ENCODE measurements around the gene C14orf39.

The C14orf39 gene, protein sequence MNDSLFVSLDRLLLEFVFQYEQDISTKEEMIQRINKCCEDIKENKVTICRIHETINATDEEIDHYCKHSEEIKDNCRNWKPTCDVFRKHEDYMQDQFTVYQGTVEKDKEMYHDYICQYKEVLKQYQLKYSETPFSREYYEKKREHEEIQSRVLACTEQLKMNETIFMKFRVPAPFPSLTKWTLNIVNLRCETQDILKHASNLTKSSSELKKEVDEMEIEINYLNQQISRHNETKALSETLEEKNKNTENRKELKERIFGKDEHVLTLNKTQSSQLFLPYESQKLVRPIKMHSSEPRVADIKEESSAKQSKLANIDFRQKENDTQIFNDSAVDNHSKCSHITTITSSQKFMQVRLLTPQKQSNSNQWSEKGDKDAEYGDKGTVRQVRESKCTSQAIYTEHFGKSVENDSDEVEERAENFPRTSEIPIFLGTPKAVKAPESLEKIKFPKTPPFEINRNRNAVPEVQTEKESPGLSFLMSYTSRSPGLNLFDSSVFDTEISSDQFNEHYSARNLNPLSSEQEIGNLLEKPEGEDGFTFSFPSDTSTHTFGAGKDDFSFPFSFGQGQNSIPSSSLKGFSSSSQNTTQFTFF

GRCh38 chr14:60485598-60486251 is at the start of gene C14orf39:
Gene C14orf39 (minus strand): TSS chr14:60486063. CDS start chr14:60485078, 985 bp downstream.
- no peak for DNase-seq (ENCODE audit: low read depth in 2 of 2)

GRCh38 chr14:60532442-60532841 is 46.6 kb upstream of the C14orf39 start:
- no peak for DNase-seq (ENCODE audit: low read depth in 2 of 2)

DNA sequence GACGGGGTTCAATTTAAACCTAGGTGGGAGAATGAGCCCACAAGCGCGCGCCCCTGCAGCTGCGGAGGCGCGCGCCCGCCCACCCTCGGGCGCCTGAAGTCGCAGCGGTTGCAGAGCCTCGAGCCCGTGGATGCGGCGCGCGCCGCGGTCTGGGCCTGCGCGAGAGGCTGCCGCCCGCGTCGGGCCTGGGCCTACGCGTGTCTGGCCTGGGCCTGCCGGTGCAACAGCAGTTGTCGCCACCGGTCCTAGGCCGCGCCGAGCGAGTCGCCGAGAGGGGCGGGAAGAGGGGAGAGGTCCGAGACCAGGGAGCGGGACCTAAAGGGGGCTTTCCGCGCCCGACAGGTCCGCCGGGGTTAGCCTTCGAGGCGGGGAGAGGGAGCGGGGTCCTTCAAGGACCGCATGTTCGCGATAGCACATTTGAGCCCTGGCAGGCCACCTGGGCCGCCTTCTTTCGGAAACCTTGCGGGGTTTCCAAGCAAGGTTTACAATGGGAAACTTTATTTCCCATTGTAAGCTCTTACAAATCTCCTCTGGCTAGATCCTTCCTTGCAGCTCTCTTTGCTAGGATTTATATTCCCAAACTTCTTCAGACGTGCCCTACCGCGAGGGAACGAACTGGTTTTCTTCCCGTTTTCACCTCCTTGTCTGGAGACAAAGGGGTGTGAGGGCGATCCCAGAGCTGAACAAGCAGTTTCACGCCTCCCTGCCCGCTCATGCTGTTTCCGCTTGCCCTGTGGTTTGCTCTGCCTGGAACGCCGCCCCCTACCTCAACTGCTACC is 29.8 kb upstream of the C14orf39 start:
- DNase-seq (ENCODE audit: low read depth in 2 of 2) = no peak

GRCh38 chr14:60514741-60515491 is 29.1 kb upstream of the C14orf39 start:
- DNase-seq (ENCODE audit: low read depth in 2 of 2) = no peak

DNA sequence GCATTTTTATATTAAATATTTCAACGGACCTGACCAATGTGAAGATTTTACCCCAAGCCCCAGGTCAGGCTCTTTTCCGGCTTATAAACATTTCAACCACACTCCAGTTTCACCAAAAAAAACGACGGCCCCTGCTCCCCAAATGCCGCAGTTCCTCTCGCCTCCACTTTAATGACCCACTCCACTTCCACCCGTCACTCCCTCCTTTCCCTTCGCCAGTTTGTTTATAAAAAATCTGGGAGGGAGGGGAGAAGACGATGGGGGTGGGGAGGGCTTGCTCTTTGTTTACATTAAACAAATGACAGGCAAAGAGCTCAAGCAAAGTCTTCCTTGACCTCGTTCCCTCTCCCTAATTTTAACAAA is 28.5 kb upstream of the C14orf39 start:
- DNase-seq (ENCODE audit: low read depth in 2 of 2) = no peak

DNA sequence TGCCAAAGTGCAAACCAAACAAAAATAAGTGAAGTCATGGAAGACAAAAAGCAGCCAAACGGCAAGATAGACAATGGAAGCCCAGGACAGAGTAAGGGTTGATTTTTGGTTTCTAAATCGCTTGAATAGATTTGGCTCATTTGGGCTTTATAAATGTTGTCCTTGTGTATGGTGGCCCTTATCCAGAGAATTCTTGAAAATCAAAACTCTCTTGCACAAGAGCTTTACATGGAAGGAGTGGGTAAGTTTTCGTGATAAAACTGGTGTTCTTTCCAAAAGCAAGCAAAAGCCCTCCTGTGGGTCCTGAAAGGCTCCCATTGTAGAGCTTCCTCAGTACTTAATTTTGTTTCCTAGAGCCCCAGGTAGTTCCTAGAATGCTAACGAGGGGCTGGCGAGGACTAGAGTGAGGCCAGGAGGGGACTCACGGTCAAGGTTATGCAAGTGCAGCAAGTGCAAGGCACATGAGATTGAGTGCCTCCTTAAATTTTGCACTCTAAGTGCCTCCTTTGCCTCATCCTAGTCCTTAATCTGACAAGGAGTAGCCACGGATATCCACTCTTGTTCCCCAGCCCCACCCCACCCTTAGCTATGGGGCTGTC is 27.2 kb upstream of the C14orf39 start:
- no peak for DNase-seq (ENCODE audit: low read depth in 2 of 2)

DNA sequence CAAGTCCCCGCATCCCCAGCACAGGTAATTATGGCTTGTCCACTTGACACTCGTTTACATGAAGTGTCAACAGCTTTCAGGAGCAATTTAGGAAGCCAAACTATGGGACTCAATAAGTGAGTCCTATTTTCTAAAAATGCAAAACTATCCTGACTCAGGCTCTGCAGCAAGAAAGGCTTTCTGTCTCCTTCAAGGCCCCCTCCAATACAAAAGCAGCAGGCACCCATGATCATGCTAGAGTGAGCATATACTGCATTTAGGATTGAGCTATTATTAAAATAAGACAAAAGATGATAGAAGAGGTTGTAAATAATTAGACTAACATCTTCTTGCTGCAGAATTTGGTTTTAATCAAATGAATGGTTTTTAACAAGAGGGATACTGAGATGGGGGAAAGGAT is 26.3 kb upstream of the C14orf39 start:
- no peak for DNase-seq (ENCODE audit: low read depth in 2 of 2)

DNA sequence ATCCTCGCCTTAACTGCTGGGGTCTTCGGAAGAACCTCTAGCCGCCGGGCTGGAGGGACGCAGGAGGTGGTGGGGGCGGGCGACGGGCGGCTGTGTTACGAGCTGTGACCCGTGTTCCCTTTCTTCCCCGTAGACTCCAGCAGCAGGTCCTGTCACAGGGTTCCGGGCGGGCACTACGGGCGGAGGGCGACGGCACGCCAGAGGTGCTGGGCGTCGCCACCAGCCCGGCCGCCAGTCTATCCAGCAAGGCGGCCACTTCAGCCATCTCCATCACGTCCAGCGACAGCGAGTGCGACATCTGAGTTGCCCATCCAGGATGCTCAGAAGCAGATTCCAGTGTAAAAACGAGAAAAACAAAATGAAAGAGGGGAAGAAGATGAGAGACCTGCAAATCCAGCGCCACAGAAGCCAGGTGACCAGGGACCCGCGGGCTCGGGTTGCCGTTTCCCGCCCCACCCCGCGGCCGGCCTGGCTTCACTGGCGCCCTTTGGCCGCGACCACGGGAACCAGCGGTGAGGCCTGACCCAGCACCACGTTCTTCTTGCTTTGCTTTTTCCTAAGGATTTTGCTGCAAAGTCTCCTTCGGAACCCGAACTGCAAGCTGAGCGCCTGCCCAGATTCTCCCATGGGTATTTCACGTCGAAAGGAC is 25.2 kb upstream of the C14orf39 start:
- no peak for DNase-seq (ENCODE audit: low read depth in 2 of 2)

GRCh38 chr14:60510254-60510950 is 24.5 kb upstream of the C14orf39 start:
- no peak for DNase-seq (ENCODE audit: low read depth in 2 of 2)

DNA sequence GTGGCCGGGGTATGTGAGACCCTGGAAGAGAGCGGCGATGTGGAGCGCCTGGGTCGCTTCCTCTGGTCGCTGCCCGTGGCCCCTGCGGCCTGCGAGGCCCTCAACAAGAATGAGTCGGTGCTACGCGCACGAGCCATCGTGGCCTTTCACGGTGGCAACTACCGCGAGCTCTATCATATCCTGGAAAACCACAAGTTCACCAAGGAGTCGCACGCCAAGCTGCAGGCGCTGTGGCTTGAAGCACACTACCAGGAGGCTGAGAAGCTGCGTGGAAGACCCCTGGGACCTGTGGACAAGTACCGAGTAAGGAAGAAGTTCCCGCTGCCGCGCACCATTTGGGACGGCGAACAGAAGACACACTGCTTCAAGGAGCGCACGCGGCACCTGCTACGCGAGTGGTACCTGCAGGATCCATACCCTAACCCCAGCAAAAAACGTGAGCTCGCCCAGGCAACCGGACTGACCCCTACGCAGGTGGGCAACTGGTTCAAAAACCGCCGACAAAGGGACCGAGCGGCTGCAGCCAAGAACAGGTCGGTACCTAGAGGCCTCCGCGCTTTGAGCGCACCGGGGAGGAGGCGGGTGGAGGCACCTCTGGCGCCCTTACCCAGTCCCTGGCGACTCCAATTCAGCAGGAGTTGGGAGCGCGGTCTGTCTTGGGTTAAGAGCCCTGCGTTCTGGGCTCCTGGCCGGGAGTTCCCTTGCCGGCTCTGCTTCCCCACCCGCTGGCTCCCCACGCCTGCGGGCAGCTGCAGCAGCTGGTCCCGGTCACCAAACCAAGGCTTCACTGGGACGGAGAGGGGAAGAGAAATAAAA is 23.8 kb upstream of the C14orf39 start:
- no peak for DNase-seq (ENCODE audit: low read depth in 2 of 2)

- no peak for DNase-seq (ENCODE audit: low read depth in 2 of 2)
Observed at GRCh38 chr14:60508707-60509437, 23.0 kb upstream of the C14orf39 start, which contains the start of gene SIX6. Gene SIX6 (plus strand): TSS chr14:60509146. CDS start chr14:60509399, 253 bp downstream.

GRCh38 chr14:60508363-60508706 is 22.5 kb upstream of the C14orf39 start:
- DNase-seq (ENCODE audit: low read depth in 2 of 2) = no peak

- DNase-seq (ENCODE audit: low read depth in 2 of 2) = no peak
Observed at GRCh38 chr14:60506985-60507829, 21.3 kb upstream of the C14orf39 start.

- DNase-seq (ENCODE audit: low read depth in 2 of 2) = no peak
Observed at GRCh38 chr14:60506462-60506984, 20.7 kb upstream of the C14orf39 start.

GRCh38 chr14:60506010-60506409 is 20.1 kb upstream of the C14orf39 start:
- DNase-seq (ENCODE audit: low read depth in 2 of 2) = no peak

- DNase-seq (ENCODE audit: low read depth in 2 of 2) = no peak
Observed at GRCh38 chr14:60505448-60505847, 19.6 kb upstream of the C14orf39 start.

- no peak for DNase-seq (ENCODE audit: low read depth in 2 of 2)
Observed at GRCh38 chr14:60502541-60502940, 16.7 kb upstream of the C14orf39 start.

Measured in stimulated activated CD8-positive, alpha-beta memory T cell treated with anti-CD3 and anti-CD28 coated beads, Interleukin-7, amount 100 ng/mL, for 1 hour (primary cell).